Measurements from ENCODE around the gene KRTAP10-8.
"Not testable (repeated sequence)": the region's sequence is repeated elsewhere in the genome, so short reads cannot be mapped to it uniquely, and the experiment has no call there.

KRTAP10-8 gene, protein sequence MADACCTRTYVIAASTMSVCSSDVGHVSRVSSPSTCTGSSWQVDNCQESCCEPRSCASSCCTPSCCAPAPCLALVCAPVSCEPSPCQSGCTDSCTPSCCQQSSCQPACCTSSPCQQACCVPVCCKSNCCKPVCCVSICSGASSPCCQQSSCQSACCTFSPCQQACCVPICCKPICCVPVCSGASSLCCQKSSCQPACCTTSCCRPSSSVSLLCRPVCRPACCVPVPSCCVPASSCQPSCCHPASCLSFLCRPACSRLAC

DNA sequence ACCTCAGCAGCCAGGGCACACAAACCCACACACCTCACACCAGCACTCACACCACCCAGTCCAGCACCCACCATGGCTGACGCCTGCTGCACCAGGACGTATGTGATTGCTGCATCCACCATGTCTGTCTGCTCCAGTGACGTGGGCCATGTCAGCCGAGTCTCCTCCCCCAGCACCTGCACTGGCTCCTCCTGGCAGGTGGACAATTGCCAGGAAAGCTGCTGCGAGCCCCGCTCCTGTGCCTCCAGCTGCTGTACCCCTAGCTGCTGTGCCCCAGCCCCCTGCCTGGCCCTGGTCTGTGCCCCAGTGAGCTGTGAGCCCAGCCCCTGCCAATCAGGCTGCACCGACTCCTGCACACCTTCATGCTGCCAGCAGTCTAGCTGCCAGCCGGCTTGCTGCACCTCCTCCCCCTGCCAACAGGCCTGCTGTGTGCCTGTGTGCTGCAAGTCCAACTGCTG, at the start of gene KRTAP10-8:
Gene KRTAP10-8, plus strand, starts transcription at position 51 of the 458 bp plus-strand sequence. Its CDS starts 22 bp downstream, at position 73.
- no peak for DNase-seq (ENCODE audit: low read depth)

DNA sequence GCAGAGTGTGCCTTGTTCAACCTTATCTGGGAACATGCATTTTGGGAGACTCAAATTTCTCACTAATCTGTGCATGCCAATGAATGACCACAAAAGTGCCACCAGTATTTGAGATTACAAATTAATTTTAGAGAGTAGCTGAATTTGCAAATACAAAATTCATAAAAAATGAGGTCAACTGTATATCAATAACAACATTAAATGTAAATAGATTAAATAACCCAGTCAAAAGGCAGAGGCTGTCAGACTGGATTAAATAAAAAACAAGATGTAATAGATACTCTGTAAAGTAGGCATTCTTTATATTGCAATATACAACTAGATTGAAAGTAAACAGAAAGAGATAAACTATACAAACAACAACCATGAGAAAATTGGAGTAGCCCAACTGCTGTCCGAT, 47.8 kb upstream of the KRTAP10-8 start:
- DNase-seq (ENCODE audit: low read depth): no peak

DNA sequence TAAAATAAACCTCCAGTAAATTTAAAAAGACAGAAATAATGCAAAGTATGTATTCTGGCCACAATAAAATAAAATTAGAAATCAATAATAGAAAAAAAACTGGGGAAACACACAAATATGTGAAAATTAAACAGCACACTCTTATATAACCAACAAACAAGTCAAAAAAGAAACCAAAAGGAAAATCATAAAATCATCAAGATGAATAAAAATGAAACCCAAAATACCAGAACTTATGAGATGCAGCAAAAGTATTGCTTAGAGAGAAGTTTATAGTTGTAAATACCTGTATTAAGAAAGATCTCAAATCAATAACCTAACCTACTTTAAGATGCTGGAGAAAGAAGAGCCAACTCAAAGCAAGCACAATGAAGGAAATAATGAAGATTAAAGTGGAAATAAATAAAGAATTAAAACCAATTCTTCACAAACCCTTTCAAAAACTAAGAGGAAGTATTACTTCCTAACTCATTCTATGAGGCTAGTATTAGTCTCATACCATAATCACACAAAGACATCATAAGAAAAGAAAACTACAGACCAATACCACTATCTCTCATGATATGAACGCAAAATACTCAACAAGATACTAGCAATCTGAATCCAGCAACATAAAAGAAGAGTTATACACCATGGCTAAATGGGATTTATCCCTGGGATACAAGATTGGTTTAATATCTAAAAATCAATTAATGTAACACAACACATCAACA, 46.8 kb upstream of the KRTAP10-8 start:
- DNase-seq (ENCODE audit: low read depth): no peak

DNA sequence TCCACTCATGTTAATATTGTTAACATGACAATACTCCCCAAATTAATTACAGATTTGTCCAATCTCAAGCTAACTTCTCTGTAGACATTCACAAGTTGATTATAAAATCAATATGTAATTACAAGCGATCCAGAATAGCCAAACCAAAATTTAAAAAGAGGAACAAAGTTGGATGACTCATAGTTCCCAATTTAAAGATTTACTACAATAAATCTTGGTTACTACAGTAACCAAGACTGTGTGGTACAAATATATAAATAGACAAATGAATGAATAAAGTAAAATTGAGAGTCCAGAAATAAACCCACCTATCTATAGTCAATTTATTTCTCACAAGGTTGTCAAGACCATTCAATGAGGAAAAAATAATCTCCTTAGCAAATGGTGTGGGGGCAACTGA, 45.5 kb upstream of the KRTAP10-8 start:
- DNase-seq (ENCODE audit: low read depth): no peak

DNA sequence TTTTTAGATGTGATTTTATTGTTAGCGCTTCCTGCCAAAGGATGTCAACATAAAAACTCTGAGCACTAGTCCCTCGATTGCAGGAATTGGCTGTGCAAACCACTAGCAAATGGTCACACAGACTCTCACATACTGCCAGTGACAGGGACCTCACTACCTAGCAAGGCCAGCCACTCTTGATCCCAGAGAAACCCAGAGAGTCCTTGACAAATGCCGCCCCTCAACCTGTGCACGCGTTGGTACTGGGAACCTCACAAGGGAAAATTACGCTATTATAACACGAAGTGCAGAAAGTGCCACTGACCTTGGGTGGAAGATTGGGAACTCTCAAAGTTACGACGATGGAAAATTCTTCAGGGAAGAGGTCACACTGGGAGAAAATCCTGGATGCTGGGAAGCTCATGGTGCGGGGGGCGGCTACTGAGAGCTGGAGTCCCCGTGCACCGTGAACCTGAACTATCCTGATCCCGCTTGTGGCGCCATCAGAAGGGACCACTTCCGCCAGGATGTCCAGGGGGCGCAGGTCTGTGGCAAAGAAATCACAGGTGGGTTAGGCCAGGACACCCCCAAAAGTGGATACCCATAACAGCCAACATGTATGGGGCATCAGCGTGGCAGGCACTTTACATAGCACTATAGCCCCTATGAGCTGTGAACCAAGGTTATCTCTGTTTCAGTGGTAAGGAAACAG, 44.3 kb upstream of the KRTAP10-8 start:
- DNase-seq (ENCODE audit: low read depth): no peak

DNA sequence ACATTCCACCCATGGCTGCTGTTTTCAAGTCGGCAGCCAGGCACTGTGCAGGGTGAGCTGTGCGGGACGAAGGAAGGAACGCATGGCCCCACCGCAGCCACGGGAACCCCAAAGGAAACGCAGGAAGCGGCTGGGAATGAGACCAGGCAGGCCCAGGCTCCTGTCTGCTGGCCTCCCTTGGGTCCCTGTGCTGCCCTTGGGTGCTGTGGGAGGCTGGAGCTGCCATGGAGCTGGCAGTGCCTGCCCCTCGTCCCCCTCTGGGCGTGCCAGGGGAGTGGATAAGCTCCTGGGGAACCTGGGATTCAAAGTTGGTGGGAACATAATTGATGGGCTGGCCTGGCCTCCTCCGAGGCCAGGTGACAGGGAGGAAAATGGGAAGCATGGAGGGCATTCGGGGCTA, 43.6 kb upstream of the KRTAP10-8 start:
- no peak for DNase-seq (ENCODE audit: low read depth)

DNA sequence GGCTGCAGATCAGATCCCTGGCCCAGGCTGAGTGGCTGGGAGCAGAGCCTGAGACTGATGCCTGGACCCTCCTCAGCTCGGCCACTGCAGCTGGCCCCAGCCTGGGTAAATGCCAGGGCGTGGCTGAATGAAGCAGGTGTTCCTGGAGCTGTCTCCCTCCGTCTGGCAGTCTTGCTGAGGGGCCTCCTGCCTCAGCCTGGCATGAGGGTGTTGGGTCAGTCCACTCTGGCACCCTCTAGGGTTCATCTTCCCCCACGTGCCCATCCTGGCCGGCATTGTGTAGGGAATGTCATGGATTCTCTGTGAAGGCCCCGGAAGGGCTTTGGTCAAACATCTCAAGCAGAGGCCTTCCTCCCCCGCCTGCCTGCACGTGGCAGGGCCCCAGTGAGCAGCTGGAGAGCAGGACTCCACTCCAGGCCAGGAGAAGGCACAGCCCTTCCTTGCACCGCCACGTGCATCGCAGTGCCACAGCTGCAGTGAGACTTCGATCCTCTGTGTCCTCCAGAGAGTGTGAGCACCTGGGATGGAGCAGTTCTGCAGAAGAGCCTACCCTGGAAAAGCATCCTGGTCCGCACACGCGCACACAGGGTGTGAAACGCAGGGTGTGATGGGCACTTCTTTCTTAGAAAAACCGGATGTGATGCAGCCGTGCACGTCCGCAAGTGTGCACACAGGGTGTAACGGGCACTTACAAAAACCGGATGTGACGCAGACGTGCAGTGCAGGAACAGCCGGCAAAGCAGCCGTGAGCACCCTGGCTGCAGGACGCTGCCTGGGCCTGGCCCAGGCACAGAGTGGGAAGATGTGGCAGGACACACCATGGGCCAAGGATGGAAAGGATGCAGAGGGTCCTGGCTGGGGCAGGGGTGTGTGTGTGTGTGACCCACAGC, 43.0 kb upstream of the KRTAP10-8 start:
- no peak for DNase-seq (ENCODE audit: low read depth)

DNA sequence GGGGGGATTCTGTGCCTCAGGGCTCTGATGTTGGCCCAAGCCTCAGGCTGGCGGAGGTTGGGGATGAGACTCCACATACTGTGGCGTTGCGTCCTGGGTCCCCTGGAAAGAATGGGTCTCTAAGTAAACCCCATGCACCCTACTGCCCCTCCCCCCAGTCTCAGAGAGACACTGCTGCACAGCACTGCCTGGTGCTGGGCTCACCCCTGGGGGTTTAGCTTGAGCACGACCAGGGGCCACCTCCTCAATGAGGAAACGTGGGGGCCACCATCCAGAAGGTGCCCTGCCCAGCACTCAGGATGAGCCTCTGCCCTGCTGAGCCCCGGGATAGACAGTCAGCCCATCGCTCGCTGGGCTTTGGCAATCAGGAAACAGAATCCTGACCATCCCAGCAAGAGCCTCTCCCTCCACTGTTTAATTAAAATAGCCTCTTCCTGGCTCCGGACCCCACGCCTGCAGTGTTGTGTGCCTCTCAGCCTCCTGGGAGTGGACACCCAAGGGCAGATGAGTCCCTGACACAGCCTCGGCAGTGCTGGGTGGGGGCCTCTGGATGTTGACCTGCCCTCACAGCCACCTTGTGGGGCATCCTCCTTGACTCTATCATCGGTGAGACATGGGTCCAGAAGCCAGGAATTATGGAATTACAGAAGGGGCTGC, 41.9 kb upstream of the KRTAP10-8 start:
- DNase-seq (ENCODE audit: low read depth): no peak

DNA sequence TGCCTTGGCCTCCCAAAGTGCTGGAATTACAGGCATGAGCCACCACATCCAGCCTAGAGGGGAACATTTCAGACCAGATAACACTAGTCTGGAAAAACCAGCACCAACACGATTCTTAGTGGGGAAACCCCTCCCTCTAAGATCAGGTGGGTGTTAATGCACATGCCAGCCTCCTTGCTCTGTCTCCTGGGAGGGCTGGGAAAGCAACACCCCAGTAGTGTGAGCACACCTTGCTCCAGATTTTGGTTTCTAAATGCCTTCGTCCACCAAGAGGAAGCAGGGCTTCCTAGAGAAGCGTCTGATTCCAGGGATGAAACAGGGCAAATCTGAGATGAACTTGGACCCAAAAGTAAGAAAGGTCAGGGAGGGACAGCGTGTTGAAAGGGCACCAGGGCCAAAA, 40.6 kb upstream of the KRTAP10-8 start:
- DNase-seq (ENCODE audit: low read depth): no peak

DNA sequence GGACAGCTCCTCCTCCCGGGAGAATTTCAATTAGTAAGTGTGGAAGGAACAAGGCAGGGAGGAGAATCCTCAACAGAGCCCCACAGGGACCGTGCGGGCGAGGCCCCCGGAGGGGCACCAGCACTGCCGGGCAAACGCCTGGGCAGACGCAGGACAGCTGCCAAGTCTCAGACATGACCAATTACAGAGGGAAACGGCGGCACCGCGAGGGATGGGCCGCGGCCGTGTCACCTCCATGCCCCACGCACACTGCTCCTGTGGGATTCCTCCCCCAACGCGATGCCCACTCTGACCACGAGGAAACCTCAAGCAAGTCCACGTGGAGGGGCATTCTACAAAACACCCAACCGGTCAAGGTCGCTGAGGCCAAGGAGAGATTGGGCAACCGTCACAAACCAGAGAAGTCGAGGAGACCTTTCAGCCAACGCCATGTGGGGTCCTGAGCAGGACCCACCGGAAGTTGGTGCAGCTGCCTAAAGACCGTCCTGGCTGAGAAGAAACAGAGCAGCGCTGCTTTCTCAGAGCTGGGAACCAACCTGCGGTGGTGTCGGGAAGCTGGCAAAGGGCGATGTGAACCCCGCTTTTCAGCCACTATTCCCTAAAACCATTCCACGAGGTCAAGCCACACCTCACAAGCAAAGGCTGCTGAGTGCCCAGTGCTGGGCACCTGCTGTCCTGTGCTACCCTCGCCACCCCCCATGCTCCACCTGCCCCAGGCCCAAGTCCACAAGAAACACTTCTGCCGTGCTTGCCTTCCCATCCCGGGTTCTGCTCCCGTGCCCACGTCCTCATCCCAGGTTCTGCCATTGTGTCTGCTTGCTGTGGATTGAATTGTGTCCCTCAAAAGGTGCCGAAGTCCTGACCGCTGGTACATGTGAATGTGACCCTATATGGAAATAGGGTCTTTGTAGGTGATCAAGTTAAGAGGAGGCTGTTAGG, 39.8 kb upstream of the KRTAP10-8 start:
- no peak for DNase-seq (ENCODE audit: low read depth)

DNA sequence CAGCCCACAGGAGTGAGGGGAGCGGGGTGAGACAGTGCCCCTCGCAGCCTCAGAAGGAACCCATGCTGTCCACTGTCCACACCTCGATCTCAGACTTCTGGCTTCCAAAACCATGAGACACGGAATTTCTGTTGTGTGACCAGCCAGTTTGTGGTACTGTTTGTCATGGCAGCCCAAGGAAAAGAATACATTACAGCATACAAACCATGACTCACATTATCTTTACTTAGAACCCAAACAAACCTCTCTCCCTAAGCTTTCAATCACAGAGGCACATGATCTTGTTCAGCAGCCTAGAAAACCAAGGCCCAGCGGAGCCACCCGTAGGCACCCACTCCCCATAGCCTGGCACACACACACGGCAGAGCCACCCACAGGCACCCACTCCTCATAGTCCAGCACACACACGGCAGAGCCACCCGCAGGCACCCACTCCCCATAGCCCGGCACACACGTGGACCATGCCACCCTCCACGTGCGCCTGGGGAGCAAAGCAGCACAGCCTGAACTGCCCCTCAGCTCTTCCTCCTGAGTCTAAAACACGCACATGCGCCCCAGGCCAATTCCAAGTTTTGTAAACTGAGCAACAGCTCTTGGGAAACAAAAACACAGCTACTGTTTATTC, 38.8 kb upstream of the KRTAP10-8 start:
- DNase-seq (ENCODE audit: low read depth): no peak

DNA sequence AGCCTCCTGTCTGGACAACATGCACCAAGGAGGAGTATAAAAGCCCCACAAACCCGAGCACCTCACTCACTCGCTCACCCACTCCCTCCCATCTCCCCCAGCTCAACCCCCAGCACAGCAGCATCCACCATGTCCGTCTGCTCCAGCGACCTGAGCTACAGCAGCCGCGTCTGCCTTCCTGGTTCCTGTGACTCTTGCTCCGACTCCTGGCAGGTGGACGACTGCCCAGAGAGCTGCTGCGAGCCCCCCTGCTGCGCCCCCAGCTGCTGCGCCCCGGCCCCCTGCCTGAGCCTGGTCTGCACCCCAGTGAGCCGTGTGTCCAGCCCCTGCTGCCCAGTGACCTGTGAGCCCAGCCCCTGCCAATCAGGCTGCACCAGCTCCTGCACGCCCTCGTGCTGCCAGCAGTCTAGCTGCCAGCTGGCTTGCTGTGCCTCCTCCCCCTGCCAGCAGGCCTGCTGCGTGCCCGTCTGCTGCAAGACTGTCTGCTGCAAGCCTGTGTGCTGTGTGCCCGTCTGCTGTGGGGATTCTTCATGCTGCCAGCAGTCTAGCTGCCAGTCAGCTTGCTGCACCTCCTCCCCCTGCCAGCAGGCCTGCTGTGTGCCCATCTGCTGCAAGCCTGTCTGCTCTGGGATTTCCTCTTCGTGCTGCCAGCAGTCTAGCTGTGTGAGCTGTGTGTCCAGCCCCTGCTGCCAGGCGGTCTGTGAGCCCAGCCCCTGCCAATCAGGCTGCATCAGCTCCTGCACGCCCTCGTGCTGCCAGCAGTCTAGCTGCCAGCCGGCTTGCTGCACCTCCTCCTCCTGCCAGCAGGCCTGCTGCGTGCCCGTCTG, 38.0 kb upstream of the KRTAP10-8 start, which contains the start of gene KRTAP10-4:
Gene KRTAP10-4, plus strand, starts transcription at position 100 of the 827 bp plus-strand sequence. Its CDS starts 30 bp downstream, at position 130.
- not testable (repeated sequence) for DNase-seq (ENCODE audit: low read depth)

DNA sequence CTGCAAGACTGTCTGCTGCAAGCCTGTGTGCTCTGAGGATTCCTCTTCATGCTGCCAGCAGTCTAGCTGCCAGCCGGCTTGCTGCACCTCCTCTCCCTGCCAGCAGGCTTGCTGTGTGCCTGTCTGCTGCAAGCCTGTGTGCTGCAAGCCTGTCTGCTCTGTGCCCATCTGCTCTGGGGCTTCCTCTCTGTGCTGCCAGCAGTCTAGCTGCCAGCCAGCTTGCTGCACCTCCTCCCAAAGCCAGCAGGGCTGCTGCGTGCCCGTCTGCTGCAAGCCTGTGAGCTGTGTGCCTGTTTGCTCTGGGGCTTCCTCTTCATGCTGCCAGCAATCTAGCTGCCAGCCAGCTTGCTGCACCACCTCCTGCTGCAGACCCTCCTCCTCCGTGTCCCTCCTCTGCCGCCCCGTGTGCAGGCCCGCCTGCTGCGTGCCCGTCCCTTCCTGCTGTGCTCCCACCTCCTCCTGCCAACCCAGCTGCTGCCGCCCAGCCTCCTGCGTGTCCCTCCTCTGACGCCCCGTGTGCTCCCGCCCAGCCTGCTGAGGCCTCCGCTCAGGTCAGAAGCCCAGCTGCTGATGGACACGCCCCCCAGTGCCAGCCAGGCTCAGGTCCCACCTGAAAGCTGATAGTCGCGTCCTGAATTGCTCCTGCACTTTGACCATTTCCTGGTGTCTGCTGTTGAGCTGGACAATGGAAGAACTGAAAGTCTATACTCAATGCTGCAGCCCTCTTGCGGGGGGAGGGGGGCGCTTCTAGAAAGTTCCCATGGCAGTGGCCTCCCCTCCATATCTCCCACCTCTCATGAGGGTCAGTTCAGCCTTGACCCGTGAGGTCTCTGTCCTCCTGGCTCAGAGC, 37.2 kb upstream of the KRTAP10-8 start:
- DNase-seq (ENCODE audit: low read depth): no peak

DNA sequence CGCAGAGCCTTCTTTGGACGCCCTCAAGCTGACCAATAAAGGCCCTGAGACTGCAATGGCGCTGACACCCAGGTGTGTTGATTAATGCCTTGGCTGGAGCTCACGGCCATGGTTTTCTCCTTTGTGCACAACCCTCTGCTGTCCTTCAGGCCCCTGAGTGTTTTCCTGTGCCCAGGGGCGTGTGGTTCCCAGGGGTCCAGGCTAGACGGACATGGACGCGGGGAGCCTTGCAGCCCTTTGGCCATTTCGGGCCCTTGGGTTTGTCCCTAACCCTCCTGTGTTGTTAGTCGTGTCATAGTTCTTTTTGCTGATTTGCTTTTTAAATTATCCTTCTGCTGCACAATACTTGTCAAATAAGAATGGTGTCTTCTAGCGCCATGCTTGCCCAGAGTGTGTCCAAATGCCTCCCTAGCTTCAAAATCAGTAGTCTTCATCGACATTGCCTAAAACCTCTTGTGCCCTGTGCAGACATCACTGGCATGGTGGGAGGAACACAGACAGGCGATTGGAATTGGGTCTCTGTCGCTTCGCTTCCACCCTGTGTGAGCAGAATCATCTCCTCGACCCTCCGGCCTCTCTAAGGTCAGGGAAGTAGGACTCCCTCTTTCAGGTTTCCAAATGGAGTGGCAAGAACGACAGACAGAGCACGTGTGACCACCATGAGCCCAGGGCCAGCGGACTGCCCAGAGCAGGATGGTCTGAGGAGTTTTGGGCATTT, 36.4 kb upstream of the KRTAP10-8 start:
- DNase-seq (ENCODE audit: low read depth): no peak

DNA sequence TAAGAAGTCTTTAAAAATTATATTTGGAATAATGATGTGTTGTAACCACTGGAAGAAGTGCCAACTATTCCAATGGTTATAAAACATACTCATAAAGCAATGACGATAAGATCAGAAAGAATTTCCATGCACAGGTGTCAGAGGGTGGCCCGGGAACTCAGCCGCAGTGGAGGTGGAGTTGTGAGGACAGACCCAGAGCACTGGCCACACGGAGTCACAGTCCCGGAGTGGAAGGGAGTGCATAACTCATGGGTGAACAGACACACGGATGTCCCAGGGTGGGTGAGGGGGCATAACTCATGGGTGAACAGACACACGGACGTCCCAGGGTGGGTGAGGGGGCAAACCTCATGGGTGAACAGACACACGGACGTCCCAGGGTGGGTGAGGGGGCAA, 35.9 kb upstream of the KRTAP10-8 start:
- no peak for DNase-seq (ENCODE audit: low read depth)

DNA sequence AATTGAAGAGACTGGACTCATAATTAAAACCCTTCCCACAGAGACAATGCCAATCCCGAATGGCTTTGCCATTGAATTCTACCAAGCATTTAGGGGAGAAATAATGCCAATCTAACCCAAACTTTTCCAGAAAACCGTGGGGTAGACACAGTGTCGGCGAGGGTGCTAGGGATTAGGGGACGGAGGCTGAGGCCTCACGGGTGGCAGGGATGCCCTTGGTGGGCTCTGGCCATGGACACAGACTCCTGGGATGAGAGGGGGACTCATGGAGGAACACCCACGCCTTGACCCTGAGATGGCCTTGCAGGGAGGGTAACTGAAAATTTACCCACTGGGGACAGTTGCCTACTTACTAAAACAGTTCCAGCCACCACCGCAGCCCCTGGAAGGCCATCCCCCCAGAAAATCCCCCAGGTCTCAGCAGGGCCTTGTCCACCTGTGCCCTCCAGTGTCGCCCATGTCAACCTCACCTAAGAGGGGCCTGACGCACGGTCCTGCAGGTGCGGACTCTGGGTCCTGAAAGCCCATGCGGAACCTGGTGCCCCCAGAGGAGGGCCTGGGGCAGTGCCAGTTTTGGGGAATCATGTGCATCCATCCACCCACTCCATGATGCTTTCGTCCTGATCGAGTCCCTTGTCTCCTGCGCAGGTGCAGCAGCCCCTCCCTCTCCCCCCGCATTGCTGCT, 33.4 kb upstream of the KRTAP10-8 start:
- no peak for DNase-seq (ENCODE audit: low read depth)
